ENCODE data around the gene KRT36.

GRCh38 chr17:41449008-41449407, 40.7 kb downstream of the KRT36 start:
- TF ChIP-seq CTCF (IDR thresholded peaks at IDR 0.05) (no peak), ZFX (IDR thresholded peaks at IDR 0.05; ENCODE audit: borderline replicate concordance) (no peak)
